PC-9 (cell line): ENCODE results near the gene PRLH. TPM values are rescaled to one million over a fixed set of nuclear protein-coding genes. Genes with fewer than 3 reads are reported as not detected.

ENCODE experiments used
- BruUV-seq: library from RNA; stranded (reverse); fragments of 400-500 nt; replicated peaks from 2 replicates; lab custom pipeline; 2021; lab: Mats Ljungman, UMichigan
- CTCF ChIA-PET: fragments of 300-600 bp; sonication (Branson Sonifier 250); formaldehyde crosslinking; loops from one replicate; lab custom pipeline; 2022; ENCODE audit warnings: antibody characterized with exemption; lab: Charles Lee
- POLR2A ChIA-PET: fragments of 300-600 bp; sonication (Branson Sonifier 250); formaldehyde crosslinking; loops from one replicate; lab custom pipeline; 2022; ENCODE audit warnings: antibody characterized with exemption; ENCODE audit not compliant: unreplicated experiment; lab: Charles Lee
- DNase-seq, 2 experiments: peaks; one replicate each; pipeline versions ENCODE4 v3.0.0 to v3.0.0-alpha.2; 2015 to 2022; ENCODE audit warnings: mixed read lengths in 1 of 2
- H2AFZ ChIP-seq: fragments of 200-600 bp; sonication (generic); 2 replicates; pipeline ENCODE4 v1.8.1; 2017; ENCODE audit warnings: antibody characterized with exemption
- H3F3A ChIP-seq: fragments of 200-600 bp; sonication (generic); 2 replicates; pipeline ENCODE4 v1.8.1; 2017; ENCODE audit warnings: antibody characterized with exemption, mild to moderate bottlenecking, low read depth; ENCODE audit not compliant: insufficient read depth
- H3K27ac ChIP-seq: fragments of 200-600 bp; sonication (generic); 2 replicates; pipeline ENCODE4 v1.6.1; 2016; ENCODE audit warnings: mixed run types
- H3K27me3 ChIP-seq: fragments of 200-600 bp; sonication (generic); 2 replicates; pipeline ENCODE4 v1.6.1; 2016; ENCODE audit warnings: low read depth, mixed run types; ENCODE audit not compliant: insufficient read depth
- H3K36me3 ChIP-seq: fragments of 200-600 bp; sonication (generic); 2 replicates; pipeline ENCODE4 v1.6.1; 2016; ENCODE audit warnings: low read depth, mixed run types
- H3K4me1 ChIP-seq: fragments of 200-600 bp; sonication (generic); replicated peaks from 2 replicates; pipeline ENCODE4 v1.6.1; 2016; ENCODE audit warnings: mixed run types; ENCODE audit not compliant: insufficient read depth
- H3K4me2 ChIP-seq: fragments of 200-600 bp; sonication (generic); 2 replicates; pipeline ENCODE4 v1.6.1; 2017; ENCODE audit warnings: mixed run types
- H3K4me3 ChIP-seq: fragments of 200-600 bp; sonication (generic); 2 replicates; pipeline ENCODE4 v1.6.1; 2016; ENCODE audit warnings: mixed run types
- H3K79me2 ChIP-seq: fragments of 200-600 bp; sonication (generic); 2 replicates; pipeline ENCODE4 v1.6.1; 2017; ENCODE audit warnings: low read depth, mixed run types
- H3K9me2 ChIP-seq: fragments of 200-600 bp; sonication (generic); 2 replicates; pipeline ENCODE4 v1.8.1; 2017; ENCODE audit warnings: mild to moderate bottlenecking; ENCODE audit not compliant: insufficient read depth
- H3K9me3 ChIP-seq: fragments of 200-600 bp; sonication (generic); 2 replicates; pipeline ENCODE4 v1.8.1; 2016; ENCODE audit warnings: low read depth; ENCODE audit not compliant: insufficient read depth
- H4K20me1 ChIP-seq: fragments of 200-600 bp; sonication (generic); 2 replicates; pipeline ENCODE4 v1.8.1; 2017; ENCODE audit not compliant: insufficient read depth
- EZH2 ChIP-seq: fragments of 200-600 bp; sonication (generic); IDR thresholded peaks from 2 replicates; pipeline ENCODE4 v1.8.0; 2017; ENCODE audit warnings: antibody characterized with exemption, low read depth
- intact Hi-C: fragments of 100-400 bp; cut with micrococcal nuclease; formaldehyde crosslinking; loops from one replicate; pipeline ENCODE4 v1.10.0; 2022; ENCODE audit not compliant: unreplicated experiment
- total RNA-seq: library from RNA; stranded (reverse); gene quantifications from 2 replicates; pipeline ENCODE4 v1.2.3, GENCODE V29; 2021
- TF ChIP-seq, protein P1 (sequence below): fragments of 200-600 bp; sonication (generic); conservative IDR thresholded peaks from 2 replicates; pipeline ENCODE4 v1.6.1; 2017; ENCODE audit warnings: mixed run types, antibody characterized with exemption, mild to moderate bottlenecking, moderate library complexity

PRLH gene
- total RNA-seq, 1 experiment from 2014 or later: not detected

- POLR2A ChIA-PET: no interaction called here
- BruUV-seq: no TSS peak
These were observed 25.6 kb upstream of the PRLH start for GRCh38 chr2:237540823-237541222.

DNA sequence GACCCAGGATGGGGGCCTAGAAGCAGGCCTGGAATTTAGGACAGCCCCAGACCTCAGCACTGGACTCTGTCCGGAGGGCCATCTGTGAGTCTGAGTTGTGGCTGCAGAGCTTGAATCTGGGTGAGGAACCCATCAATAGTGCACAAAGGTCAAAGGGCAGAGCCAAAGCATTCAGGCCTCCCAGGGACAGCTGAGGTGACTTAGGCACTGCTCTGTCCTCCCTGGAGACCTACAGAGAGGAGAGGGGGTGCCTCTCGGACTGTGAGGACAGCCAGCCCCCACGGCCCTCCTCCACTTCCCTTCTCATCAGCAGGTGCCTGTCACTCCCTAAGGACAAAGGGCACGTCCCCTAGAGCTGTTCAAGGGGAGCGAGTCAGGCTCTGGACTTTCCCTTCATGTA lies 25.1 kb upstream of the PRLH start:
- no peak overlapping the region for H3K27ac ChIP-seq
- no peak overlapping the region for H2AFZ ChIP-seq
- no peaks in the 10 kb centered on the region for H3K9me3 ChIP-seq
- no TSS peak for BruUV-seq
- no peaks in the 10 kb centered on the region for H3K27me3 ChIP-seq
- H3F3A ChIP-seq: peaks cover 50% of the 10 kb centered on the region
- H3K4me3 ChIP-seq: no peak overlapping the region
- H3K4me2 ChIP-seq: no peak overlapping the region
- H4K20me1 ChIP-seq: peaks cover 6% of the 10 kb centered on the region
- no peak for TF ChIP-seq EZH2
- TF ChIP-seq, protein P1, sequence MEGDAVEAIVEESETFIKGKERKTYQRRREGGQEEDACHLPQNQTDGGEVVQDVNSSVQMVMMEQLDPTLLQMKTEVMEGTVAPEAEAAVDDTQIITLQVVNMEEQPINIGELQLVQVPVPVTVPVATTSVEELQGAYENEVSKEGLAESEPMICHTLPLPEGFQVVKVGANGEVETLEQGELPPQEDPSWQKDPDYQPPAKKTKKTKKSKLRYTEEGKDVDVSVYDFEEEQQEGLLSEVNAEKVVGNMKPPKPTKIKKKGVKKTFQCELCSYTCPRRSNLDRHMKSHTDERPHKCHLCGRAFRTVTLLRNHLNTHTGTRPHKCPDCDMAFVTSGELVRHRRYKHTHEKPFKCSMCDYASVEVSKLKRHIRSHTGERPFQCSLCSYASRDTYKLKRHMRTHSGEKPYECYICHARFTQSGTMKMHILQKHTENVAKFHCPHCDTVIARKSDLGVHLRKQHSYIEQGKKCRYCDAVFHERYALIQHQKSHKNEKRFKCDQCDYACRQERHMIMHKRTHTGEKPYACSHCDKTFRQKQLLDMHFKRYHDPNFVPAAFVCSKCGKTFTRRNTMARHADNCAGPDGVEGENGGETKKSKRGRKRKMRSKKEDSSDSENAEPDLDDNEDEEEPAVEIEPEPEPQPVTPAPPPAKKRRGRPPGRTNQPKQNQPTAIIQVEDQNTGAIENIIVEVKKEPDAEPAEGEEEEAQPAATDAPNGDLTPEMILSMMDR: no peak
- intact Hi-C loops: no loop called here
- no peaks in the 10 kb centered on the region for H3K4me1 ChIP-seq
- ChIA-PET CTCF (no interaction called here), POLR2A (no interaction called here)
- no peak for DNase-seq
- H3K79me2 ChIP-seq: no peaks in the 10 kb centered on the region
- H3K36me3 ChIP-seq: peaks cover 38% of the 10 kb centered on the region
- no peaks in the 10 kb centered on the region for H3K9me2 ChIP-seq

More at GRCh38 chr2:237540823-237541222, 25.6 kb upstream of the PRLH start:
- Histone ChIP-seq H2AFZ (no peak overlapping the region), H3K27ac (no peak overlapping the region), H3K4me3 (no peak overlapping the region), H3K9me3 (no peaks in the 10 kb centered on the region), H3K4me2 (no peak overlapping the region), H3K79me2 (no peaks in the 10 kb centered on the region), H3K9me2 (no peaks in the 10 kb centered on the region), H3K36me3 (peaks cover 34% of the 10 kb centered on the region), H3K4me1 (no peaks in the 10 kb centered on the region), H3F3A (peaks cover 46% of the 10 kb centered on the region), H4K20me1 (peaks cover 6% of the 10 kb centered on the region), H3K27me3 (no peaks in the 10 kb centered on the region)
- CTCF ChIA-PET: no interaction called here
- no peak for DNase-seq
- intact Hi-C loops: no loop called here
- TF ChIP-seq, protein P1: no peak
- TF ChIP-seq EZH2: no peak

- no TSS peak for BruUV-seq
- POLR2A ChIA-PET: no interaction called here
These were observed 24.2 kb upstream of the PRLH start for GRCh38 chr2:237542001-237542704.

More at GRCh38 chr2:237542001-237542704, 24.2 kb upstream of the PRLH start:
- H3F3A ChIP-seq: peaks cover 53% of the 10 kb centered on the region
- no peak overlapping the region for H2AFZ ChIP-seq
- DNase-seq: no peak
- intact Hi-C loops: no loop called here
- TF ChIP-seq EZH2: no peak
- TF ChIP-seq, protein P1: no peak
- peaks cover 6% of the 10 kb centered on the region for H4K20me1 ChIP-seq
- CTCF ChIA-PET: no interaction called here
- H3K4me2 ChIP-seq: no peak overlapping the region
- H3K9me3 ChIP-seq: no peaks in the 10 kb centered on the region
- H3K27ac ChIP-seq: no peak overlapping the region
- H3K4me1 ChIP-seq: no peaks in the 10 kb centered on the region
- H3K27me3 ChIP-seq: no peaks in the 10 kb centered on the region
- no peaks in the 10 kb centered on the region for H3K9me2 ChIP-seq
- no peaks in the 10 kb centered on the region for H3K79me2 ChIP-seq
- peaks cover 40% of the 10 kb centered on the region for H3K36me3 ChIP-seq
- no peak overlapping the region for H3K4me3 ChIP-seq
